ENCODE measurements around the gene SGMS1.

The SGMS1 gene

GRCh38 chr10:50533296-50533695 is 90.5 kb downstream of the SGMS1 start:
- TF ChIP-seq, protein P1, sequence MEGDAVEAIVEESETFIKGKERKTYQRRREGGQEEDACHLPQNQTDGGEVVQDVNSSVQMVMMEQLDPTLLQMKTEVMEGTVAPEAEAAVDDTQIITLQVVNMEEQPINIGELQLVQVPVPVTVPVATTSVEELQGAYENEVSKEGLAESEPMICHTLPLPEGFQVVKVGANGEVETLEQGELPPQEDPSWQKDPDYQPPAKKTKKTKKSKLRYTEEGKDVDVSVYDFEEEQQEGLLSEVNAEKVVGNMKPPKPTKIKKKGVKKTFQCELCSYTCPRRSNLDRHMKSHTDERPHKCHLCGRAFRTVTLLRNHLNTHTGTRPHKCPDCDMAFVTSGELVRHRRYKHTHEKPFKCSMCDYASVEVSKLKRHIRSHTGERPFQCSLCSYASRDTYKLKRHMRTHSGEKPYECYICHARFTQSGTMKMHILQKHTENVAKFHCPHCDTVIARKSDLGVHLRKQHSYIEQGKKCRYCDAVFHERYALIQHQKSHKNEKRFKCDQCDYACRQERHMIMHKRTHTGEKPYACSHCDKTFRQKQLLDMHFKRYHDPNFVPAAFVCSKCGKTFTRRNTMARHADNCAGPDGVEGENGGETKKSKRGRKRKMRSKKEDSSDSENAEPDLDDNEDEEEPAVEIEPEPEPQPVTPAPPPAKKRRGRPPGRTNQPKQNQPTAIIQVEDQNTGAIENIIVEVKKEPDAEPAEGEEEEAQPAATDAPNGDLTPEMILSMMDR (IDR thresholded peaks at IDR 0.05; ENCODE audit: insufficient read depth, low read length, poor library complexity, severe bottlenecking): no peak
- TF ChIP-seq EZH2phosphoT487 (conservative IDR thresholded peaks at IDR 0.05; ENCODE audit: low read length): no peak
- H3K27ac ChIP-seq (ENCODE audit: low read depth, low read length): no peak overlapping the region
- H3K4me3 ChIP-seq (ENCODE audit: insufficient read depth, low read length, poor library complexity, severe bottlenecking): no peak overlapping the region

DNA sequence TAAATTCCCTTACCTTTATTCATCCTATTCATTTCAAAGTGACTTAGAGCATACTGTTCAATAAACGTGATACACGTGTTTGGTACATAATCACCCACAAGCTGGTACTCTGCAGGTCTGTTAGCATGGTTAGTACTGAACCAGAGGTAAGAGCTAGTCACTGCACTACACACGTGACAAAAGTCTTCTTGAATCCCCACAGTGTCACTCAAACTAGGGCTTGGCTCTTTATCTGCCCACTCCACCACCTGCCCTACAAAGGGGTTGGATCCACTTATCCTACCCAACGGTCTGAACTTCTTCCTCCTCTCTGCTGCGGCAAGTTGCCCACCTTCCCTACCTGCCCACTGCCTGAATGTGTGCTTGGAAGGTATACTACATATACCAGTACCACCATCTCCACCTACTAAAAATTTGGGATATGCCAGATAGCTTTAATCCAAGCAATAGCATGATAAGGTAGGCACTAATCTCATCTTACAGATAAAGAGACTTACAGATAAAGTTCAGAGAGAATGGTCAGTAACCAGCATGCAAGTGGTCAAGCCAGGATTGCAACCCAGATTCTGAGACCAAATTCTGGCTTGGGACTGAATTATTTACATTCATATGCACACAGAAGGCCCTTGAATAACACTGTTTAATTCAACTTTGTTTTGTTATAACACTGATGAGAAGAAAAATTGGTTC is 92.2 kb downstream of the SGMS1 start:
- Histone ChIP-seq H3K9me3 (ENCODE audit: insufficient read depth, low read length) (no peaks in the 10 kb centered on the region), H3K9me2 (replicated peaks; ENCODE audit: insufficient read depth, low read length) (no peaks in the 10 kb centered on the region), H3K36me3 (ENCODE audit: low read length) (no peaks in the 10 kb centered on the region), H3K4me2 (ENCODE audit: low read depth, low read length, poor library complexity, severe bottlenecking) (no peak overlapping the region), H3K27me3 (ENCODE audit: low read length) (no peaks in the 10 kb centered on the region), H3K79me2 (ENCODE audit: insufficient read depth, low read length) (no peaks in the 10 kb centered on the region), H3K27ac (ENCODE audit: low read depth, low read length) (no peak overlapping the region), H3K4me3 (ENCODE audit: insufficient read depth, low read length, poor library complexity, severe bottlenecking) (no peak overlapping the region), H2AFZ (ENCODE audit: low read depth, low read length, severe bottlenecking) (no peak overlapping the region), H3K9ac (ENCODE audit: low read length) (no peak overlapping the region), H3F3A (ENCODE audit: insufficient read depth) (no peaks in the 10 kb centered on the region), H4K20me1 (ENCODE audit: low read depth, low read length) (no peaks in the 10 kb centered on the region)
- TF ChIP-seq, protein P1 (IDR thresholded peaks at IDR 0.05; ENCODE audit: insufficient read depth, low read length, poor library complexity, severe bottlenecking): no peak
- TF ChIP-seq EZH2phosphoT487 (conservative IDR thresholded peaks at IDR 0.05; ENCODE audit: low read length): no peak

More at GRCh38 chr10:50533296-50533695, 90.5 kb downstream of the SGMS1 start:
- Histone ChIP-seq H3K79me2 (ENCODE audit: insufficient read depth, low read length) (no peaks in the 10 kb centered on the region), H4K20me1 (ENCODE audit: low read depth, low read length) (no peaks in the 10 kb centered on the region), H3K27me3 (ENCODE audit: low read length) (no peaks in the 10 kb centered on the region), H3K4me2 (ENCODE audit: low read depth, low read length, poor library complexity, severe bottlenecking) (no peak overlapping the region), H3K9ac (ENCODE audit: low read length) (no peak overlapping the region), H3K9me2 (replicated peaks; ENCODE audit: insufficient read depth, low read length) (no peaks in the 10 kb centered on the region), H3K9me3 (ENCODE audit: insufficient read depth, low read length) (no peaks in the 10 kb centered on the region), H3K36me3 (ENCODE audit: low read length) (no peaks in the 10 kb centered on the region), H3F3A (ENCODE audit: insufficient read depth) (no peaks in the 10 kb centered on the region), H2AFZ (ENCODE audit: low read depth, low read length, severe bottlenecking) (no peak overlapping the region)

- Histone ChIP-seq H3K9me2 (replicated peaks; ENCODE audit: insufficient read depth, low read length) (no peaks in the 10 kb centered on the region), H3K9ac (ENCODE audit: low read length) (no peak overlapping the region), H3K4me2 (ENCODE audit: low read depth, low read length, poor library complexity, severe bottlenecking) (no peak overlapping the region), H4K20me1 (ENCODE audit: low read depth, low read length) (no peaks in the 10 kb centered on the region), H3K27ac (ENCODE audit: low read depth, low read length) (no peak overlapping the region), H3K79me2 (ENCODE audit: insufficient read depth, low read length) (no peaks in the 10 kb centered on the region), H3K4me3 (ENCODE audit: insufficient read depth, low read length, poor library complexity, severe bottlenecking) (no peak overlapping the region), H3F3A (ENCODE audit: insufficient read depth) (no peaks in the 10 kb centered on the region), H3K36me3 (ENCODE audit: low read length) (no peaks in the 10 kb centered on the region), H3K27me3 (ENCODE audit: low read length) (no peaks in the 10 kb centered on the region), H2AFZ (ENCODE audit: low read depth, low read length, severe bottlenecking) (no peak overlapping the region), H3K9me3 (ENCODE audit: insufficient read depth, low read length) (no peaks in the 10 kb centered on the region)
- TF ChIP-seq, protein P1 (IDR thresholded peaks at IDR 0.05; ENCODE audit: insufficient read depth, low read length, poor library complexity, severe bottlenecking): no peak
- no peak for TF ChIP-seq EZH2phosphoT487 (conservative IDR thresholded peaks at IDR 0.05; ENCODE audit: low read length)
Observed at GRCh38 chr10:50529660-50530059, 94.1 kb downstream of the SGMS1 start.
